Measurements from ENCODE around the gene ANKRD33B.
"Not testable (repeated sequence)": the region's sequence is repeated elsewhere in the genome, so short reads cannot be mapped to it uniquely, and the experiment has no call there.

ANKRD33B gene

GRCh38 chr5:10664180-10664769, 100.4 kb downstream of the ANKRD33B start:
- DNase-seq: not testable (repeated sequence)

GRCh38 chr5:10665799-10666198, 101.9 kb downstream of the ANKRD33B start:
- DNase-seq: no peak

DNA sequence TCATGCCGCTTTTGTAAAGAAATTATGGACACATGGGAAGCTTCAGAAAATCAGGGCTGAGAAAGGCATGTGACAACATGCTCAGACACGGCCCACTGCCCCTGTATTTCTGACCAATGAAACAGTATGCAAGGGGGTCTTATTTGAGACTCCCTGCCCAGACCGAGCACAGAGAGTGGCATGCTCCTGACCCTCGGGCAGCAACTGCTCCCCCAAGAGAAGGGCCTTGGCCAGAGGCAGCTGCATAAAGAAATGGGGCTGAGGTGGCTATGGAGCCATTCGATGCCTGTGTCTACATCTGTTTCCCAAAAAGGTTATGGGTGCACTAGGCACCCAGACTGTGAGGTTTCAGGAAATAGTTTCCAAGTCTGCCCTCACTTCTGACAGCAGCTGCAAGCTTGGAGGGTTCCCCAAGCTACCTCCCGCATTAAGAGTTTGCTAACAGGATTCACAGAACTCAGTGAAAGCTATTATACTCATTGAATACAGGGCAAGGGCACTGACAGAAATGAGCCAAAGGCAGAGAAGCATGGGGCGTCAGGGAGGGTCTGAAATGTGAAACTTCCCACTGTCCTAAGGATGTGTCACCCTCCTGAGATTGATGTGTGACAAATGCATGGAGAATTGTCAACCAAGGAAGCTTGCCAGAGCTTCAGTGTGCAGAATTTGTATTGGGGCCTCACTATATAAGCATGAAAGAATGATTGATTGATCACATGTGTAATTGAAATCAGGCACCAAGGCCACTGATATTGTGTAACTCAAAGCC, 102.8 kb downstream of the ANKRD33B start:
- DNase-seq: no peak

DNA sequence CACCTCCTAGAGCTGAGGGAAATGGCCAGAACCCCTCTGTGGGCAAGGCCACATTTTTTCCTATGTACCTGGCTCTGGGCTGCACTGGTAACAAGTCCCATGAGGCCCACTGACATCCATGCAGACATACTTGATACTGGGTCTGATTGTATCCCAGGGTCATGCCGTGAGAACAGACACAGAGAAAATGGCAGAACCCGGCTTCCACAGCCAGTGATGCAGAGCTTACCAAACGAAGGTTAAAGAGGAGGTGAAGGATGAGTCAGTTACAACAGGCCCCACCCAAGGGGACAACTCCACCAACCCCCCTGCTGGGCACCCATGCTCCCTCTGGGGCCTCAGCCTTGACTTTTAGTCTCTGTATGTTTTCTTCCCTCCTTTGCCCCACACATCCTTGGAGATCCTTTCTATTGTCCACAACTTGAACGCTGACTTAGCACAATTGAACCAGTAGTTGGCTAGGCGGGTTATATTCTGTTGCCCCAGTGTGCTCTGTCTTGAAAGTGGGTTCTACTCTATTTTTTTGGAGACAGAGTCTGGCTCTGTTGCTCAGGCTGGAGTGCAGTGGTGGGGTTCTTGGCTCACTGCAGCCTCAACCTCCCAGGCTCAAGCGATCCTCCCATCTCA, 103.7 kb downstream of the ANKRD33B start:
- DNase-seq: no peak

GRCh38 chr5:10668697-10669096, 104.8 kb downstream of the ANKRD33B start:
- DNase-seq: no peak

DNA sequence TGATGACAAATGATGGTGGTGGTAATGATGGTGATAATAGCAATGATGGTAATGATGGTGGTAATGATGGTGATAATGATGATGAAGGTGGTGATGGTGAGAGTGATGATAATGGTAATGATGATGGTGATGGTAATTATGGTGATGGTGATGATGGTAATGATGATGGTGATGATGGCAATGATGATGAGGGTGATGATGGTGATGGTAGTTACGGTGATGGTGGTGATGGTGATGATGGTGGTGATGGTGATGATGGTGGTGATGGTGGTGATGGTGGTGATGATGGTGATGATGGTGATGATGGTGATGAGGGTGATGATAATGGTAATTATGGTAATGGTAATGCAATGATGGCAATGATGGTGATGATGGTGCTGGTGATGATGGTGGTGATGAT, 106.1 kb downstream of the ANKRD33B start:
- DNase-seq: no peak

- DNase-seq: no peak
Observed at GRCh38 chr5:10671041-10672008, 107.5 kb downstream of the ANKRD33B start.

GRCh38 chr5:10672146-10673016, 108.5 kb downstream of the ANKRD33B start:
- no peak for DNase-seq

- no peak for DNase-seq
Observed at GRCh38 chr5:10673017-10673389, 109.1 kb downstream of the ANKRD33B start.

- no peak for DNase-seq
Observed at GRCh38 chr5:10673407-10673806, 109.5 kb downstream of the ANKRD33B start.

- no peak for DNase-seq
Observed at GRCh38 chr5:10674096-10674495, 110.2 kb downstream of the ANKRD33B start.

DNA sequence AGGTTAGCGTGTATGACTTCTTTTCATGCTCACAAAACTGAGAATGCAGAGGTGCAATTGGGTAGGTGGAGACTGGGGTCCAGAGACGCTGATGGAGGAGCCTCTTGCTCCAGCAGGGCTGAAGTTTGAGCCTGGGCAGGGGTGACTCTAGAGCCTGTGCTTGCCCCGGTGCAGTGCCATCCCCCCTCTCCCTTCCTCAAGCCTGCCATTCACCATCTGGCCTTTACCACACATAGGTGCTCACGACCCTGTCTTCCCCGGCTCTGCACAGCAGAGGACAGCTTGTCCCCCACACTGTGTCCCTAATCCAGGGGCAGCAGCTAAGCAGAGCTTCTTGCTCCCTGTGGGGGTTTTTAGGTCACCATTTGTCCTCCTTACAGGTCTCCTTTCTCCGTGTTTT, 110.7 kb downstream of the ANKRD33B start:
- DNase-seq: no peak

GRCh38 chr5:10675177-10675700, 111.4 kb downstream of the ANKRD33B start:
- no peak for DNase-seq

- DNase-seq: no peak
Observed at GRCh38 chr5:10676224-10676623, 112.4 kb downstream of the ANKRD33B start.

GRCh38 chr5:10676946-10677345, 113.1 kb downstream of the ANKRD33B start:
- DNase-seq: no peak

- DNase-seq: no peak
Observed at GRCh38 chr5:10677533-10677932, 113.7 kb downstream of the ANKRD33B start.

DNA sequence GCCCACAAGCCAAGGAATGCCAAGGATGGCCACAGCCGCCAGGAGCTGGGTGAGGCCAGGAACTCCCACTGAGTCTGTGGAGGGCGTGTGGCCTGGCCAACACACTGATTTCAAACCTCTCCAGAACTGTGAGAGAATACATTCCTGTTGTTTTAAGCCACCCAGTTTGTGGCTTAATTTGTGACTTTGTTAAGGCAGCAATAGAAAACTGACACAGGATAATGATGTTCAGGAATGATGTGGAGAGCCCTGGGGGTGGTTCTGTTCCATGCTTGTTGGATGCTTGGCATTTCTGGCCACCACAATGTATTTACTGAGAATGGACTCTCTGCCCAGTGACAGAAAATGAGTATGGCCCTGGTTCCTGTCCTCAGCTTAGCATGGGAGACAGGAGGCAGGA, 114.4 kb downstream of the ANKRD33B start:
- DNase-seq: no peak

DNA sequence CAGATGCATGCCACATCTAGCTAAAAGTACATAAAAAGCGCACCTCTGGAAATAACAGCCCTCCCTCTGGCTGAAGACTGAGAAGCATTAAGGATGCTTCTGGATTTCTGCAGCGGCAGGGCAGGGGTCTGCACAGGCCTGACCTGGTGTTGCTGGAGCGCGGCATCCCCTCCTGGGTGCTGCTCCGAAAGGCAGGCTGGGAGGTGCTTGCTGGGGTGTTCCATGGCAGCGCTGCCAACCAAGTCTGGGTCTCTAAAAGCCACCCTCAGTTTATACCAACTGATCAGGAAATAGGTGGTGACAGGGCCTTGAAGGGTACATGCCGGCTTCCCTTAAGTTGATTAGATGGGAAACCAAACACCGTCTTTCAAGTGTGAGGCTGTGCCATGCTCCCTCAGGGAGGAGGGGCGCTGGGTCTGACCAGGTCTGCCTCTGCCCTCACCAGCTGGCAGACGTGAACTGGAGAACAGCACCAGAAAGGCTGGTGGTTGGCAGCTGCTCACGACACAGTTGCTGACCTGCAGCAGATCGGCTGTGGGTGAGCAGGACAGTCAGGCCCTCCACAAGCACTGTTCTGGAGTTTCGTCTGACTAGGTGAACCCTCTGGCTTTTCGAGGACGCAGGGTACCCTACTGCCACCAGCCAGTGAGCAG, 115.6 kb downstream of the ANKRD33B start:
- no peak for DNase-seq

GRCh38 chr5:10680876-10681481, 117.1 kb downstream of the ANKRD33B start:
- DNase-seq: no peak

Measured in right hindlimb (tissue), 1 donor.